ENCODE results near the gene ZNF543. TPM values are rescaled to one million over a fixed set of nuclear protein-coding genes. Genes with fewer than 3 reads are reported as not detected.

The ZNF543 gene
- total and polyA plus RNA-seq, 2 of the 4 experiments (the other 2 are of a cell fraction): 1.8 to 9.0 TPM

GRCh38 chr19:57366776-57367175 lies 46.5 kb downstream of the ZNF543 start:
- Histone ChIP-seq H3K4me2 (ENCODE audit: low read depth, low read length) (no peak overlapping the region), H2AK9ac (replicated peaks; ENCODE audit: low read depth, low read length, poor library complexity) (no peak overlapping the region), H2BK20ac (ENCODE audit: low read depth, low read length) (no peak overlapping the region), H3K4me3 (ENCODE audit: insufficient read depth, low read depth, low read length) (no peak overlapping the region), H3K36me3 (ENCODE audit: control insufficient read depth, insufficient read depth, low read length) (peaks cover 13% of the 10 kb centered on the region), H2AK5ac (ENCODE audit: low read depth, low read length) (no peak overlapping the region), H4K91ac (ENCODE audit: insufficient read depth, low read depth, low read length) (no peak overlapping the region), H3K4me1 (ENCODE audit: control insufficient read depth, insufficient read depth, low read length) (no peaks in the 10 kb centered on the region), H3K27me3 (ENCODE audit: control insufficient read depth, insufficient read depth, low read length) (no peaks in the 10 kb centered on the region), H3K23ac (ENCODE audit: low read depth, low read length) (no peak overlapping the region), H3K18ac (ENCODE audit: low read depth, low read length) (no peak overlapping the region), H2BK15ac (ENCODE audit: low read depth, low read length) (no peak overlapping the region), H3K79me1 (ENCODE audit: low read depth in 1 of 2, low read length in 2 of 2) (peaks cover 10 to 24% of the 10 kb centered on the region in 2 experiments; a peak in 2 of 4 replicates), H4K20me1 (ENCODE audit: insufficient read depth, low read length) (no peaks in the 10 kb centered on the region), H3K14ac (replicated peaks; ENCODE audit: low read depth, low read length) (no peak overlapping the region), H3K27ac (ENCODE audit: insufficient read depth, low read length) (no peak overlapping the region), H3K56ac (ENCODE audit: extremely low read depth, insufficient read depth, low read length) (no peak overlapping the region), H3K9ac (ENCODE audit: low read depth, low read length) (no peak overlapping the region), H3K4ac (ENCODE audit: low read depth, low read length) (no peak overlapping the region), H2BK120ac (ENCODE audit: low read depth, low read length) (no peak overlapping the region), H3K9me1 (ENCODE audit: insufficient read depth, low read length) (no peaks in the 10 kb centered on the region; the same call in 1 of the 2 replicates), H3K9me3 (ENCODE audit: control insufficient read depth, insufficient read depth, low read length) (no peaks in the 10 kb centered on the region), H4K8ac (ENCODE audit: low read depth in 2 of 2, low read length in 2 of 2) (no peak overlapping the region), H2AFZ (replicated peaks; ENCODE audit: low read length, poor library complexity) (no peak overlapping the region), H2BK5ac (ENCODE audit: low read depth, low read length, poor library complexity, severe bottlenecking) (no peak overlapping the region), H4K5ac (ENCODE audit: low read depth, low read length) (no peak overlapping the region)
- ChIA-PET POLR2A (ENCODE audit: unreplicated experiment) (no interaction called here), CTCF (interaction anchor here (1.0 kb wide), 1 partner anchor 23 kb away, joined by 3 read pairs; the partner anchor contains the start of gene ZNF548)
- DNase-seq (no peak), ATAC-seq (ENCODE audit: low read depth) (no peak)
- dilution Hi-C loops (cut with HindIII; ENCODE audit: low sequenced_read_pairs, unreplicated experiment) (no loop called here), intact Hi-C loops (cut with micrococcal nuclease) (no loop called here), in situ Hi-C loops (cut with MboI; ENCODE audit: low sequenced_read_pairs) (no loop called here)
- no TSS peak for BruUV-seq (replicated peaks)
- WGBS, 2 experiments (ENCODE audit: extremely low coverage in 2 of 2, insufficient read length in 1 of 2): no CpG with 5 or more reads among the region's 2 CpGs
- TF ChIP-seq POLR2A (IDR thresholded peaks at IDR 0.05; ENCODE audit: low read depth, low read length) (no peak), CHD1 (IDR thresholded peaks at IDR 0.05; ENCODE audit: low read depth, low read length) (no peak), FOS (IDR thresholded peaks at IDR 0.05; ENCODE audit: low read depth, low read length) (no peak), ELK1 (IDR thresholded peaks at IDR 0.05; ENCODE audit: borderline replicate concordance, low read depth, low read length) (no peak), SMC3 (IDR thresholded peaks at IDR 0.05; ENCODE audit: low read depth, low read length) (no peak), RFX5 (IDR thresholded peaks at IDR 0.05; ENCODE audit: low read depth, low read length) (no peak), CEBPB (IDR thresholded peaks at IDR 0.05; ENCODE audit: low read depth, low read length) (no peak), RAD21 (IDR thresholded peaks at IDR 0.05; ENCODE audit: low read length) (no peak)
